BLaER1 treated with 17β-estradiol and CSF1 and Interleukin-3, amounts not matched to agents 10 nM and 100 nM (cell line): ENCODE measurements around the gene HERPUD2.

ENCODE experiments used
- H3K27ac ChIP-seq, 11 experiments: shearing (Covaris generic); formaldehyde crosslinking; 2 replicates each; pipeline ENCODE4 v1.8.1; 2022
- H3K27me3 ChIP-seq, 11 experiments: shearing (Covaris generic); formaldehyde crosslinking; 2 replicates each; pipeline ENCODE4 v1.8.1; 2022
- H3K36me3 ChIP-seq, 11 experiments: shearing (Covaris generic); formaldehyde crosslinking; 2 replicates each; pipeline ENCODE4 v1.8.1; 2022
- H3K4me1 ChIP-seq, 10 experiments: shearing (Covaris generic); formaldehyde crosslinking; 2 replicates each; pipeline ENCODE4 v1.8.1; 2022
- H3K4me2 ChIP-seq, 11 experiments: shearing (Covaris generic); formaldehyde crosslinking; 2 replicates each; pipeline ENCODE4 v1.8.1; 2022
- H3K4me3 ChIP-seq, 10 experiments: shearing (Covaris generic); formaldehyde crosslinking; 2 replicates each; pipeline ENCODE4 v1.8.1; 2022
- H3K9ac ChIP-seq, 11 experiments: shearing (Covaris generic); formaldehyde crosslinking; 2 replicates each; pipeline ENCODE4 v1.8.1; 2022
- H3K9me3 ChIP-seq, 11 experiments: shearing (Covaris generic); formaldehyde crosslinking; replicated peaks in 1 of 11; 2 replicates each; pipeline ENCODE4 v1.8.1; 2022
- H4K20me1 ChIP-seq, 11 experiments: shearing (Covaris generic); formaldehyde crosslinking; 2 replicates each; pipeline ENCODE4 v1.8.1; 2022
- Cebpa-rat ChIP-seq, 11 experiments: shearing (Covaris generic); IDR thresholded peaks; 2 replicates each; pipeline ENCODE4 v1.8.1; 2022

The HERPUD2 gene

GRCh38 chr7:35624299-35625186 lies 70.4 kb downstream of the HERPUD2 start:
- Histone ChIP-seq H3K9me3 (no peaks in the 10 kb centered on the region), H3K27me3 (no peaks in the 10 kb centered on the region), H3K27ac (no peak overlapping the region), H3K9ac (no peak overlapping the region), H3K4me3 (no peak overlapping the region), H3K36me3 (peaks cover 13 to 23% (median 21%) of the 10 kb centered on the region in 11 experiments; a peak in 20 of 22 replicates), H3K4me1 (no peaks in the 10 kb centered on the region), H4K20me1 (peaks cover 0 to 7% (median 0%) of the 10 kb centered on the region in 11 experiments; a peak in 1 of 22 replicates), H3K4me2 (no peak overlapping the region)
- TF ChIP-seq Cebpa-rat (IDR thresholded peaks at IDR 0.05): no peak

- Histone ChIP-seq H3K4me1 (no peaks in the 10 kb centered on the region), H3K4me3 (no peak overlapping the region), H3K27me3 (no peaks in the 10 kb centered on the region), H3K36me3 (peaks cover 2 to 11% (median 10%) of the 10 kb centered on the region in 11 experiments; a peak in 16 of 22 replicates), H3K4me2 (no peak overlapping the region), H3K27ac (no peak overlapping the region), H3K9ac (no peak overlapping the region), H3K9me3 (no peaks in the 10 kb centered on the region), H4K20me1 (peaks cover 0 to 5% (median 0%) of the 10 kb centered on the region in 11 experiments; a peak in 1 of 22 replicates)
- TF ChIP-seq Cebpa-rat (IDR thresholded peaks at IDR 0.05): no peak
Observed at GRCh38 chr7:35623381-35623780, 71.6 kb downstream of the HERPUD2 start.

GRCh38 chr7:35619863-35620262 lies 75.1 kb downstream of the HERPUD2 start:
- H4K20me1 ChIP-seq: no peaks in the 10 kb centered on the region
- H3K4me2 ChIP-seq: no peak overlapping the region
- H3K36me3 ChIP-seq: no peaks in the 10 kb centered on the region
- no peak overlapping the region for H3K4me3 ChIP-seq
- H3K27ac ChIP-seq: no peak overlapping the region
- no peak overlapping the region for H3K9ac ChIP-seq
- no peaks in the 10 kb centered on the region for H3K9me3 ChIP-seq
- no peaks in the 10 kb centered on the region for H3K4me1 ChIP-seq
- TF ChIP-seq Cebpa-rat (IDR thresholded peaks at IDR 0.05): no peak
- no peaks in the 10 kb centered on the region for H3K27me3 ChIP-seq

- no peak for TF ChIP-seq Cebpa-rat (IDR thresholded peaks at IDR 0.05)
- H3K9ac ChIP-seq: no peak overlapping the region
- H3K9me3 ChIP-seq: no peaks in the 10 kb centered on the region
- H3K27me3 ChIP-seq: no peaks in the 10 kb centered on the region
- H3K4me2 ChIP-seq: no peak overlapping the region
- H3K27ac ChIP-seq: no peak overlapping the region
- no peaks in the 10 kb centered on the region for H4K20me1 ChIP-seq
- no peaks in the 10 kb centered on the region for H3K4me1 ChIP-seq
- H3K36me3 ChIP-seq: no peaks in the 10 kb centered on the region
- H3K4me3 ChIP-seq: no peak overlapping the region
Observed at GRCh38 chr7:35617041-35617440, 77.9 kb downstream of the HERPUD2 start.

DNA sequence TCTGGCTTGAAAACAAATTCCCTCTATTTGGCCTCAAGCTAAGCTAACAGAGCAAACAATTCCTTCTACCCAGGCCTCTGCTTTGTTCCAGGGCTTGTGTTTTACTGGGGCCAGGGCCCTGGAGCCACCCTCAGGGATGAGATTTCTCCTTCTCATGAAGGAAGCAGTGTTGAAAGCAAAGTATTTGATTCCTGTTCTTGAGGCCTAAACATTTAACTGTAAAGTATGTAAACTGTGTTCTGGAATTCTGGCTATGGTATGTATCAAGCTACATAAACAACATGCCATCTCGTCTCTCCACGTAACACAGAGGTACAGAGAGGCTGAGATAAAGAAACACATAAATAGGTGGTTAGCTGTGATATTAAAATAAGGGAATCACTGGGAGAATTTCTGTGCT lies 81.8 kb downstream of the HERPUD2 start:
- Histone ChIP-seq H3K9ac (no peak overlapping the region), H3K4me2 (no peak overlapping the region), H3K36me3 (no peaks in the 10 kb centered on the region), H3K9me3 (no peaks in the 10 kb centered on the region), H4K20me1 (no peaks in the 10 kb centered on the region), H3K4me3 (no peak overlapping the region), H3K27me3 (no peaks in the 10 kb centered on the region), H3K27ac (no peak overlapping the region), H3K4me1 (no peaks in the 10 kb centered on the region)
- no peak for TF ChIP-seq Cebpa-rat (IDR thresholded peaks at IDR 0.05)

- H3K9ac ChIP-seq: no peak overlapping the region
- H3K27ac ChIP-seq: no peak overlapping the region
- TF ChIP-seq Cebpa-rat (IDR thresholded peaks at IDR 0.05): no peak
- no peaks in the 10 kb centered on the region for H3K27me3 ChIP-seq
- no peaks in the 10 kb centered on the region for H3K9me3 ChIP-seq
- H3K4me3 ChIP-seq: no peak overlapping the region
- no peak overlapping the region for H3K4me2 ChIP-seq
- no peaks in the 10 kb centered on the region for H3K4me1 ChIP-seq
- no peaks in the 10 kb centered on the region for H4K20me1 ChIP-seq
- no peaks in the 10 kb centered on the region for H3K36me3 ChIP-seq
Observed at GRCh38 chr7:35605760-35606159, 89.2 kb downstream of the HERPUD2 start.

GRCh38 chr7:35604595-35604994 lies 90.3 kb downstream of the HERPUD2 start:
- TF ChIP-seq Cebpa-rat (IDR thresholded peaks at IDR 0.05): no peak
- H3K9me3 ChIP-seq: no peaks in the 10 kb centered on the region
- no peak overlapping the region for H3K4me3 ChIP-seq
- no peak overlapping the region for H3K9ac ChIP-seq
- H4K20me1 ChIP-seq: no peaks in the 10 kb centered on the region
- no peaks in the 10 kb centered on the region for H3K27me3 ChIP-seq
- no peaks in the 10 kb centered on the region for H3K36me3 ChIP-seq
- peaks cover 0 to 11% (median 0%) of the 10 kb centered on the region in 10 experiments; a peak in 8 of 20 replicates for H3K4me1 ChIP-seq
- no peak overlapping the region for H3K4me2 ChIP-seq
- H3K27ac ChIP-seq: no peak overlapping the region

GRCh38 chr7:35599645-35600044 lies 95.3 kb downstream of the HERPUD2 start:
- H3K9me3 ChIP-seq: no peaks in the 10 kb centered on the region
- no peaks in the 10 kb centered on the region for H3K27me3 ChIP-seq
- no peak overlapping the region for H3K4me3 ChIP-seq
- no peak overlapping the region for H3K9ac ChIP-seq
- H3K27ac ChIP-seq: no peak overlapping the region
- H3K36me3 ChIP-seq: no peaks in the 10 kb centered on the region
- peak overlapping the region in 4 of 11 experiments; percentile 6 to 69 (median 58); a peak in 5 of 22 replicates for H3K4me2 ChIP-seq
- TF ChIP-seq Cebpa-rat (IDR thresholded peaks at IDR 0.05): no peak
- no peaks in the 10 kb centered on the region for H4K20me1 ChIP-seq
- H3K4me1 ChIP-seq: peaks cover 0 to 28% (median 11%) of the 10 kb centered on the region in 10 experiments; a peak in 17 of 20 replicates

DNA sequence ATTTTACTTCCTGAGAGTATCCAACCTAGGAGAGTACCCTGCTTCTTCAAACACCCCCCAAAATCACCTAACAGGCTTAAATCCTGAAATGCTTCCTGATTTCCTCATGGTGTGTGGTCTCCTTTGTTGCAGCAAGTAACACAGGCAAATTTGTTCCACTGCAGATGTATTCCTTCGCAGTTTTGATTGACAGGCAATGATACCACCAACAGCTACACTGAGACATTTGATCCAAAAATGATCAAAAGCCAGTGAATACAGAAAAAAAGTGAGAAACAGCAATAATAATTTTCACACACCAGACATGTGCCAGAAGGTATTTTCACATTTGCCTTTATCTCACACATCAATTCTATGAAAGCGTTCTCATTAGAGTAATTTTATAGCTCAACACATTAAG lies 95.9 kb downstream of the HERPUD2 start:
- Histone ChIP-seq H3K4me2 (no peak overlapping the region), H3K9me3 (no peaks in the 10 kb centered on the region), H4K20me1 (no peaks in the 10 kb centered on the region), H3K27ac (no peak overlapping the region), H3K4me3 (no peak overlapping the region), H3K4me1 (peaks cover 0 to 28% (median 11%) of the 10 kb centered on the region in 10 experiments; a peak in 17 of 20 replicates), H3K27me3 (no peaks in the 10 kb centered on the region), H3K36me3 (no peaks in the 10 kb centered on the region), H3K9ac (no peak overlapping the region)
- TF ChIP-seq Cebpa-rat (IDR thresholded peaks at IDR 0.05): no peak

- no peak for TF ChIP-seq Cebpa-rat (IDR thresholded peaks at IDR 0.05)
- peaks cover 0 to 28% (median 11%) of the 10 kb centered on the region in 10 experiments; a peak in 17 of 20 replicates for H3K4me1 ChIP-seq
- peak overlapping the region in 10 of 11 experiments; percentile 2 to 66 (median 55); a peak in 18 of 22 replicates for H3K4me2 ChIP-seq
- H3K4me3 ChIP-seq: no peak overlapping the region
- no peaks in the 10 kb centered on the region for H3K36me3 ChIP-seq
- H3K27ac ChIP-seq: no peak overlapping the region
- no peaks in the 10 kb centered on the region for H4K20me1 ChIP-seq
- H3K9ac ChIP-seq: no peak overlapping the region
- no peaks in the 10 kb centered on the region for H3K9me3 ChIP-seq
- no peaks in the 10 kb centered on the region for H3K27me3 ChIP-seq
Observed at GRCh38 chr7:35596061-35596460, 98.9 kb downstream of the HERPUD2 start.
